HL-60 (cell line): ENCODE results near the gene SPOP.

Source experiments
- CTCF ChIP-seq: IDR thresholded peaks from one replicate; pipeline ENCODE4 v1.5.1; 2011; ENCODE audit warnings: low read length, control low read depth, inconsistent platforms; ENCODE audit not compliant: insufficient read depth
- GABPA ChIP-seq: IDR thresholded peaks from 2 replicates; pipeline ENCODE4 v1.6.1; 2012; ENCODE audit warnings: low read depth
- POLR2AphosphoS5 ChIP-seq: IDR thresholded peaks from 2 replicates; pipeline ENCODE4 v1.6.1; 2012; ENCODE audit warnings: low read depth
- TF ChIP-seq, protein P1 (sequence below): IDR thresholded peaks from 2 replicates; pipeline ENCODE4 v1.6.1; 2012; ENCODE audit warnings: low read depth; ENCODE audit not compliant: insufficient replicate concordance

DNA sequence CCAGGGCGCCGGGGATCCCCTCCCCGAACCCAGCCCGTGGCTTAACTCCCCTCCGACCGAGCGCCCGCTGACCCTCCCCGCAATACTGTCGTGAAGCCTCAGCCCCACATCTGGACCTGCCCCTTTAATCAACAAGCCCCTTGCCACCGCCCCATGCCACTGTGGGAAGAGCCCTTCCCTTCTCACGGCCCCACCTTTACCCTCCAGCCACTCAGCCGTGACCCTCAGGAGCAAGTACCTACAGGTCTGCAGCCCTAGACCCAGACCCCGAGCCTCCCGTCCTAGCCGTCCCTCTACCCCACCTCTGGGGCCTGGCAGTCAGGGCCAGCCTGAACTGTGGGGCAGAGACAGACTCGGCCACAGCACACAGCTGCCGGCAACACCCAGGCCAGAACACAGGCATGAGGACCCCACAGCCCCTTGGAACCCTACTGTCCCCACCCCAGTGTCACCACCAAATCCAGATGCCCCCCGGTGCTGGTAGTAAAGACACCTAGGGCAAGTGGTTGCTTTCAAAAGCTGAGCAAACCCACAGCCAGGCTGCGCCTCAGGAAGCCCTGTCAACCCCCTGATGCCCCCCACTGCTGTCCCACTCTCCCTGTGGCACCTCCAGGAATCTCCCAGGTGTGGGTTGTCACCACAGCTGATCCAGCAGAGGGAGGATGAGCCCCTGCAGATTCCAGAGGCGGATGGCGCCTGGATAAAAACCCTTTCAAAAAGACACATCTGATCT lies 100.8 kb downstream of the SPOP start:
- TF ChIP-seq CTCF (no peak), GABPA (no peak), POLR2AphosphoS5 (no peak)
- TF ChIP-seq, protein P1, sequence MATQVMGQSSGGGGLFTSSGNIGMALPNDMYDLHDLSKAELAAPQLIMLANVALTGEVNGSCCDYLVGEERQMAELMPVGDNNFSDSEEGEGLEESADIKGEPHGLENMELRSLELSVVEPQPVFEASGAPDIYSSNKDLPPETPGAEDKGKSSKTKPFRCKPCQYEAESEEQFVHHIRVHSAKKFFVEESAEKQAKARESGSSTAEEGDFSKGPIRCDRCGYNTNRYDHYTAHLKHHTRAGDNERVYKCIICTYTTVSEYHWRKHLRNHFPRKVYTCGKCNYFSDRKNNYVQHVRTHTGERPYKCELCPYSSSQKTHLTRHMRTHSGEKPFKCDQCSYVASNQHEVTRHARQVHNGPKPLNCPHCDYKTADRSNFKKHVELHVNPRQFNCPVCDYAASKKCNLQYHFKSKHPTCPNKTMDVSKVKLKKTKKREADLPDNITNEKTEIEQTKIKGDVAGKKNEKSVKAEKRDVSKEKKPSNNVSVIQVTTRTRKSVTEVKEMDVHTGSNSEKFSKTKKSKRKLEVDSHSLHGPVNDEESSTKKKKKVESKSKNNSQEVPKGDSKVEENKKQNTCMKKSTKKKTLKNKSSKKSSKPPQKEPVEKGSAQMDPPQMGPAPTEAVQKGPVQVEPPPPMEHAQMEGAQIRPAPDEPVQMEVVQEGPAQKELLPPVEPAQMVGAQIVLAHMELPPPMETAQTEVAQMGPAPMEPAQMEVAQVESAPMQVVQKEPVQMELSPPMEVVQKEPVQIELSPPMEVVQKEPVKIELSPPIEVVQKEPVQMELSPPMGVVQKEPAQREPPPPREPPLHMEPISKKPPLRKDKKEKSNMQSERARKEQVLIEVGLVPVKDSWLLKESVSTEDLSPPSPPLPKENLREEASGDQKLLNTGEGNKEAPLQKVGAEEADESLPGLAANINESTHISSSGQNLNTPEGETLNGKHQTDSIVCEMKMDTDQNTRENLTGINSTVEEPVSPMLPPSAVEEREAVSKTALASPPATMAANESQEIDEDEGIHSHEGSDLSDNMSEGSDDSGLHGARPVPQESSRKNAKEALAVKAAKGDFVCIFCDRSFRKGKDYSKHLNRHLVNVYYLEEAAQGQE, result no peak
